Stomach smooth muscle (tissue), 2 donors: ENCODE measurements around the gene TRIM24.

Source experiments
- H3K27ac ChIP-seq: one replicate; pipeline ENCODE4 v1.7.0; 2013; ENCODE audit warnings: mild to moderate bottlenecking, low read length, inconsistent platforms
- H3K27me3 ChIP-seq, 2 donors: one replicate each; pipeline ENCODE4 v1.7.0; 2013; ENCODE audit warnings: low read length in 2 of 2; ENCODE audit not compliant: insufficient read depth in 2 of 2, control insufficient read depth in 1 of 2
- H3K36me3 ChIP-seq, 2 donors: one replicate each; pipeline ENCODE4 v1.7.0; 2013; ENCODE audit warnings: low read length in 2 of 2; ENCODE audit not compliant: control insufficient read depth in 2 of 2, insufficient read depth in 2 of 2
- H3K4me1 ChIP-seq: one replicate; pipeline ENCODE4 v1.7.0; 2013; ENCODE audit warnings: low read length; ENCODE audit not compliant: control insufficient read depth, insufficient read depth
- H3K4me3 ChIP-seq, 2 donors: one replicate each; pipeline ENCODE4 v1.7.0; 2013; ENCODE audit warnings: low read length in 2 of 2
- H3K9ac ChIP-seq, 2 donors: one replicate each; pipeline ENCODE4 v1.7.0; 2013; ENCODE audit warnings: low read length in 2 of 2, mild to moderate bottlenecking in 1 of 2
- H3K9me3 ChIP-seq, 2 donors: one replicate each; pipeline ENCODE4 v1.7.0; 2013; ENCODE audit warnings: low read length in 2 of 2; ENCODE audit not compliant: control insufficient read depth in 2 of 2
- donor health status: healthy.
- donor health status: Pancreatic carcinoma.

TRIM24 gene

GRCh38 chr7:138434597-138435019 is 25.5 kb upstream of the TRIM24 start:
- no peak overlapping the region for H3K9ac ChIP-seq
- H3K36me3 ChIP-seq, result no peaks in the 10 kb centered on the region
- H3K9me3 ChIP-seq, result peaks cover 13 to 15% of the 10 kb centered on the region in 2 donors
- H3K27ac ChIP-seq, result no peak overlapping the region
- H3K4me3 ChIP-seq, result no peak overlapping the region
- no peaks in the 10 kb centered on the region for H3K4me1 ChIP-seq
- no peaks in the 10 kb centered on the region for H3K27me3 ChIP-seq

- no peaks in the 10 kb centered on the region for H3K36me3 ChIP-seq
These were observed 24.7 kb upstream of the TRIM24 start for GRCh38 chr7:138435231-138435919.

GRCh38 chr7:138436388-138436787 is 23.7 kb upstream of the TRIM24 start:
- no peaks in the 10 kb centered on the region for H3K4me1 ChIP-seq
- H3K9ac ChIP-seq, result no peak overlapping the region
- H3K4me3 ChIP-seq, result no peak overlapping the region
- H3K27ac ChIP-seq, result no peak overlapping the region
- no peaks in the 10 kb centered on the region for H3K27me3 ChIP-seq
- H3K9me3 ChIP-seq, result peaks cover 2 to 5% of the 10 kb centered on the region in 2 donors
- no peaks in the 10 kb centered on the region for H3K36me3 ChIP-seq

More at GRCh38 chr7:138435231-138435919, 24.7 kb upstream of the TRIM24 start:
- no peaks in the 10 kb centered on the region for H3K4me1 ChIP-seq
- no peak overlapping the region for H3K9ac ChIP-seq
- H3K27me3 ChIP-seq, result no peaks in the 10 kb centered on the region
- H3K9me3 ChIP-seq, result peaks cover 6 to 7% of the 10 kb centered on the region in 2 donors
- H3K27ac ChIP-seq, result no peak overlapping the region
- no peak overlapping the region for H3K4me3 ChIP-seq

GRCh38 chr7:138440460-138440859 is 19.6 kb upstream of the TRIM24 start:
- Histone ChIP-seq H3K9me3 (no peaks in the 10 kb centered on the region), H3K36me3 (no peaks in the 10 kb centered on the region), H3K27me3 (no peaks in the 10 kb centered on the region), H3K4me3 (no peak overlapping the region), H3K27ac (no peak overlapping the region), H3K9ac (no peak overlapping the region), H3K4me1 (no peaks in the 10 kb centered on the region)

- Histone ChIP-seq H3K4me3 (no peak overlapping the region), H3K4me1 (no peaks in the 10 kb centered on the region), H3K36me3 (no peaks in the 10 kb centered on the region), H3K27ac (no peak overlapping the region), H3K9me3 (no peaks in the 10 kb centered on the region), H3K9ac (no peak overlapping the region), H3K27me3 (no peaks in the 10 kb centered on the region)
These were observed 17.2 kb upstream of the TRIM24 start for GRCh38 chr7:138442822-138443221.

- no peak overlapping the region for H3K9ac ChIP-seq
- no peaks in the 10 kb centered on the region for H3K4me1 ChIP-seq
- H3K27me3 ChIP-seq, result no peaks in the 10 kb centered on the region
- H3K36me3 ChIP-seq, result no peaks in the 10 kb centered on the region
- no peak overlapping the region for H3K27ac ChIP-seq
- H3K4me3 ChIP-seq, result no peak overlapping the region
- no peaks in the 10 kb centered on the region for H3K9me3 ChIP-seq
These were observed 10.5 kb upstream of the TRIM24 start for GRCh38 chr7:138449580-138449979.

- Histone ChIP-seq H3K4me1 (no peaks in the 10 kb centered on the region), H3K27me3 (no peaks in the 10 kb centered on the region), H3K4me3 (no peak overlapping the region), H3K9me3 (no peaks in the 10 kb centered on the region), H3K36me3 (no peaks in the 10 kb centered on the region), H3K9ac (no peak overlapping the region), H3K27ac (no peak overlapping the region)
These were observed 4.5 kb upstream of the TRIM24 start for GRCh38 chr7:138455609-138456008.

- Histone ChIP-seq H3K36me3 (no peaks in the 10 kb centered on the region), H3K27me3 (no peaks in the 10 kb centered on the region), H3K27ac (no peak overlapping the region), H3K4me1 (peaks cover under 1% of the 10 kb centered on the region), H3K9me3 (no peaks in the 10 kb centered on the region), H3K4me3 (no peak overlapping the region), H3K9ac (no peak overlapping the region)
These were observed 3.8 kb upstream of the TRIM24 start for GRCh38 chr7:138456220-138456619.

GRCh38 chr7:138458576-138459412 is 1.3 kb upstream of the TRIM24 start:
- Histone ChIP-seq H3K36me3 (no peaks in the 10 kb centered on the region), H3K4me1 (peaks cover 10% of the 10 kb centered on the region), H3K27me3 (no peaks in the 10 kb centered on the region), H3K9ac (no peak overlapping the region), H3K27ac (no peak overlapping the region), H3K4me3 (no peak overlapping the region), H3K9me3 (no peaks in the 10 kb centered on the region)

- Histone ChIP-seq H3K27me3 (no peaks in the 10 kb centered on the region), H3K36me3 (no peaks in the 10 kb centered on the region), H3K4me3 (peak overlapping the region; percentile 65 to 84), H3K27ac (no peak overlapping the region), H3K4me1 (peaks cover 10% of the 10 kb centered on the region), H3K9me3 (no peaks in the 10 kb centered on the region), H3K9ac (no peak overlapping the region)
These were observed 465 bp upstream of the TRIM24 start for GRCh38 chr7:138459413-138460175.
